ENCODE measurements around the gene IDH2.
"Not testable (repeated sequence)": the region's sequence is repeated elsewhere in the genome, so short reads cannot be mapped to it uniquely, and the experiment has no call there.

The IDH2 gene

GRCh38 chr15:90083954-90084607 is 18.2 kb downstream of the IDH2 start:
- DNase-seq: no peak

- DNase-seq: no peak
Observed at GRCh38 chr15:90083419-90083818, 18.8 kb downstream of the IDH2 start.

GRCh38 chr15:90082140-90082715 is 20.0 kb downstream of the IDH2 start:
- no peak for DNase-seq

GRCh38 chr15:90080818-90081393 is 21.4 kb downstream of the IDH2 start:
- no peak for DNase-seq

GRCh38 chr15:90080458-90080755 is 21.9 kb downstream of the IDH2 start:
- no peak for DNase-seq

- no peak for DNase-seq
Observed at GRCh38 chr15:90079619-90080457, 22.4 kb downstream of the IDH2 start.

- no peak for DNase-seq
Observed at GRCh38 chr15:90078965-90079364, 23.3 kb downstream of the IDH2 start.

GRCh38 chr15:90076716-90077115 is 25.6 kb downstream of the IDH2 start:
- DNase-seq: no peak

GRCh38 chr15:90075420-90076289 is 26.6 kb downstream of the IDH2 start:
- DNase-seq: no peak

GRCh38 chr15:90074916-90075315 is 27.4 kb downstream of the IDH2 start:
- DNase-seq: no peak

GRCh38 chr15:90074023-90074422 is 28.2 kb downstream of the IDH2 start:
- no peak for DNase-seq

- no peak for DNase-seq
Observed at GRCh38 chr15:90072978-90073640, 29.2 kb downstream of the IDH2 start.

- DNase-seq: peak; percentile 69
Observed at GRCh38 chr15:90071220-90071807, 31.0 kb downstream of the IDH2 start.

GRCh38 chr15:90070623-90071022 is 31.6 kb downstream of the IDH2 start:
- DNase-seq: not testable (repeated sequence)

GRCh38 chr15:90067953-90068606 is 34.2 kb downstream of the IDH2 start:
- DNase-seq: no peak

GRCh38 chr15:90067181-90067952 is 34.9 kb downstream of the IDH2 start:
- no peak for DNase-seq

- DNase-seq: no peak
Observed at GRCh38 chr15:90065682-90066049, 36.6 kb downstream of the IDH2 start.

GRCh38 chr15:90064911-90065681 is 37.2 kb downstream of the IDH2 start:
- peak; percentile 40 for DNase-seq

GRCh38 chr15:90063770-90064247 is 38.5 kb downstream of the IDH2 start:
- DNase-seq: peak; percentile 41
